Measurements from ENCODE around the gene MAG.

MAG gene

DNA sequence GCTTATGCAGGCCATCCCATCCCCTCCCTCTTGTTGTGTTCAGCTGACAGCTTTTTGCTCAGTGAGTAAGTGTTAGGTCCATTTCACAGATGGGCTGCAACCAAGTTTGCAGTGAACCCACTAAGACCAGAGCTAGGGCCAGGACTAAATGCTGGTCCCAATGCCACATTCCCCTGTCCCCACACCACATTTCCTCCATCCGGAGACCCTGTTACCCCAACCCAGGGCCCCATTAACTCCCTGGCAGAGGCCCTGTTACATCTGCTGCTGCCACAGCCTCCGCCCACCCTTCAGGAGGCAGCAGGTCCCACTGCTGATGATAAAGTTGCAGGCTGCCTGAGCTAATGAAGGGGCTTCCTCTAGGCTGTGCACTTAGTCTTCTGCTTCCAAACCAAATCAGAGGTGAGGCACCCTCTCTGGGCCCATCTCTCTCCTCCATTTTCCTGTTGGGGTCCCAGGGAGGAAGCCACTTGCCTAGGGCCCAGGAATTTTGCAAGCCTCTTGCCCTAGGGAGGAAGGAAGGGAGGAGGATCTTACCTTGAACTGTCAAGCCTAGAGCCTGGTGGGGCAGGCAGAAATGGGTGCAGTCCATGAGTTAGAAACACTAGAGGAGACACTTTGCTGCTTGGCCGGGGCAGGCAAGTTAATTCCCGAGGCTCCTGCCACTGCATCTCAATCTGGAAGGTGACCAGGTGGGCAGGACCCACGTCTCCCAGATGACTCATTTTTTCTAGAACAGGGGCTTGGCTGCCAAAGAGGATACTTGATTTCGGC is 26.6 kb upstream of the MAG start:
- DNase-seq (ENCODE audit: low spot score) = no peak

DNA sequence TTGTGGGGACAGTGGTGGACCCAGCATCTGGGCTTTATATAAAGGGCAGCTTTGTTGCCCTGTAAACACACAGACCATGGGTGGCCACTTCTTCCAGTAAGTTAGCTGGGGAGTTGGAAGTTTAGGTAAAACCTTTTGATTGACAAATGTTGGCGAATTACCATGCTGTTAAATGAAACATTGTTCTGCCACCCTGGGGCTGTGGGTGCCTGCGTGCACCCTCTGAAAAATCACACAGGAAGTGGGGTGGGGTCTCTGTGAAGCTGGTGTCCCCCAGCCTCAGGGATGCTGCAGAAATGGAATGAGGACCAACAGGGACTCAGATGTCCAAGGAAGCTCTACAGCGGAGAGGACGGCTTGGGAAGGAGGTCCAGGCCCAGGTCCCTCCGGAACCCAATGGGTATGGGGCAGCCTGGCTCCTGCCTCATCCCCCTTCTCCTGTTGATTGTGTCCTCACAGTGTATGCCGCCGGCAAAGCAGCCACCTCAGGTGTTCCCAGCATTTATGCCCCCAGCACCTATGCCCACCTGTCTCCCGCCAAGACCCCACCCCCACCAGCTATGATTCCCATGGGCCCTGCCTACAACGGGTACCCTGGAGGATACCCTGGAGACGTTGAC is 26.0 kb upstream of the MAG start:
- DNase-seq (ENCODE audit: low spot score) = no peak

DNA sequence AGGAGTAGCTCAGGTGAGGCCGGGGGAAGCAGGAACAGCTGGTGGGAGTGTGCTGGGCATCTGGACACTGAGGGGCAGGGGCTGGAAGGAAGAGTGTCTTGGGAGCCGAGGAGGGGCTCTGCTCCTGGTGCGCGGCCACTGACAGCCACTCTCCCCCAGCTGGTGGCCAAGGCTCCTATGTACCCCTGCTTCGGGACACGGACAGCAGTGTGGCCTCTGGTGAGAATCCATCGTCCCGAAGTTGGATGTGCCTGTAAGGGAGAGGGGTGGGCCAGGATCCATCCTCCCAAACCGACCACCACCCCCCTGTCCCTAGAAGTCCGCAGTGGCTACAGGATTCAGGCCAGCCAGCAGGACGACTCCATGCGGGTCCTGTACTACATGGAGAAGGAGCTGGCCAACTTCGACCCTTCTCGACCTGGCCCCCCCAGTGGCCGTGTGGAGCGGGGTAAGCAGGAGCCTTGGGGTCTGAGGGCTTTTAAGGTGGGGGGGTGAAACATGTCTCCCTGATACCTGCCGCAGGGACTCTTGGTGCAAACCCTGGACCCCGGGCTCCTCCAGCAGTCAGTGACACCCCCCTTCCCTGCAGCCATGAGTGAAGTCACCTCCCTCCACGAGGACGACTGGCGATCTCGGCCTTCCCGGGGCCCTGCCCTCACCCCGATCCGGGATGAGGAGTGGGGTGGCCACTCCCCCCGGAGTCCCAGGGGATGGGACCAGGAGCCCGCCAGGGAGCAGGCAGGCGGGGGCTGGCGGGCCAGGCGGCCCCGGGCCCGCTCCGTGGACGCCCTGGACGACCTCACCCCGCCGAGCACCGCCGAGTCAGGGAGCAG is 25.2 kb upstream of the MAG start:
- DNase-seq (ENCODE audit: low spot score) = no peak

DNA sequence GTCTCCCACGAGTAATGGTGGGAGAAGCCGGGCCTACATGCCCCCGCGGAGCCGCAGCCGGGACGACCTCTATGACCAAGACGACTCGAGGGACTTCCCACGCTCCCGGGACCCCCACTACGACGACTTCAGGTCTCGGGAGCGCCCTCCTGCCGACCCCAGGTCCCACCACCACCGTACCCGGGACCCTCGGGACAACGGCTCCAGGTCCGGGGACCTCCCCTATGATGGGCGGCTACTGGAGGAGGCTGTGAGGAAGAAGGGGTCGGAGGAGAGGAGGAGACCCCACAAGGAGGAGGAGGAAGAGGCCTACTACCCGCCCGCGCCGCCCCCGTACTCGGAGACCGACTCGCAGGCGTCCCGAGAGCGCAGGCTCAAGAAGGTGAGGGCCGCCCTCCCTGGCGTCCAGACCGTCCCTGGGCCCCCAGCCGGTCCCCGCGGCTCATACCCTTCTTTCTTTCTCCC is 24.6 kb upstream of the MAG start:
- peak; percentile 34 for DNase-seq (ENCODE audit: low spot score)

DNA sequence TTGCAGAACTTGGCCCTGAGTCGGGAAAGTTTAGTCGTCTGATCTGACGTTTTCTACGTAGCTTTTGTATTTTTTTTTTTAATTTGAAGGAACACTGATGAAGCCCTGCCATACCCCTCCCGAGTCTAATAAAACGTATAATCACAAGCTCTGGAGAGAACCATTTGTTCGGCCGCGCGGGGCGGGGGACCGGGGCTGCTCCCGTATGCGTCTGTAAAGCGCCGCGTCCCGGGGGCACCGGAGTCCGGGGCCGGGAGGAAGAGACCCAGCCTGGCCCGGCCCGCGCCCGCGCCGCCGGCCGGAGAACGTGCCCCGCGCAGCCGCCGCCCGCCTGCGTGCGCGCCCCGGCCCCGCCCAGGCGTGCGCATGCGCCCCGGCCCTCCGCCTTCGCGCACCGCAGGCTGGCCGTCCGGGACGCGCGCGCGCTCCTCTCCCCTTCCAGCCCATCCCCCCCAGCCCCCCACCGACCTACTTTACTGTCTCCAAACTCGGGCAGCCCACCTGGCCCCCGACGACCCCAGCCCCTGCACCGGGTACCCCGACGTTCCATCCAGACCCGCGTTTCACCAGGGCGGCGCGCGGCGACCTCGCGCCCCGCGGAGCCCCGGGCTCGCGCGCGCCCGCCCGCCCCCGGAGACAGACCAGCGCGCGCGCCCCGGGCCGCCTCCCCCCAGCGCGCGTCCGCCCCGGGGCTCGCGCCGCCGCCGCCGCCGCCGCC is 24.0 kb upstream of the MAG start:
- peak; percentile 43 for DNase-seq (ENCODE audit: low spot score)

DNA sequence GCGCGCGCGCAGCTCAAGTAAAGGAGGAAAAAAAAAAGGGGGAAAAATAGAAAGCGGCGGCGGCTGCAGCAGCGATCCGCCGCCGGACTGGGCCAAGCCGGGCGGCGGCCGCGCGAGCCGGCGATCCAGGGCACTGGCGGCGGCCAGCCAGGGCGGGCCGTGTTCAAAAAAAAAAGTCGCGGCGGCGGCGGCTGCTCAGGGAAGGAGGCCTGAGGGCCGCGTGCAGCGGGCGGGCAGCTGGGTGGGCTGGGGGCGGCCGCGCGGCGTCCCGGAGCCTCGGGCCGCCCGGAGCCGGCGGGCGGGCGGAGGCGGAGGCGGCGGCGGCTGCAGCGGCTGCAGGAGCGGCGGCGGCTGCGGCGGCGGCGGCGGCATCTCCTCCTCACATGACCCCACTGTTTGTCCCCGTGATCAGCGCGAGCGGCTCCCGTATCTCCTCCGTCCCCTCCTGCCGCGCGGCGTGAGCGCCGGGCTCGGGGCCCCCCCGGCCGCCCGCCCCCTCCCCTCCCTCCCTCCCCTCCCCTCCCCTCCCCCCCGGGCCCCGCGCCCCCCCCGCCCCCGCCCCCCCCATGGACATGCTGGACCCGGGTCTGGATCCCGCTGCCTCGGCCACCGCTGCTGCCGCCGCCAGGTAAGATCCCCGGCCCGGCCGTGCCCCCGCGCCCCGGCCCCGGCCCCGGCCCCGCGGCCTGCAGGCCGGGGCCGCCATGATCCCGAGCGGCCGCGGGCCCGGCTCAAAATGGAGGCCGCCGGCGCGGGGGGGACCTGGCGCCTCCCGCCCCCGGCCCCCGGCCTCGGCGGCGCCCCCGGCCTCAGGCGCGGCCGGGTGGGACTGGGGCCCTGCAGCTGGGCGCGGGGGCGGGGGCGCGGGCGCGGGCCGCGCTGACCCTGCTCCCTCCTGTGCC is 23.2 kb upstream of the MAG start, which contains the start of gene USF2:
USF2 (plus strand) TSS at position 427 of the 902 bp plus-strand sequence; CDS start at position 567, 140 bp downstream.
- DNase-seq (ENCODE audit: low spot score) = peak; percentile 37

DNA sequence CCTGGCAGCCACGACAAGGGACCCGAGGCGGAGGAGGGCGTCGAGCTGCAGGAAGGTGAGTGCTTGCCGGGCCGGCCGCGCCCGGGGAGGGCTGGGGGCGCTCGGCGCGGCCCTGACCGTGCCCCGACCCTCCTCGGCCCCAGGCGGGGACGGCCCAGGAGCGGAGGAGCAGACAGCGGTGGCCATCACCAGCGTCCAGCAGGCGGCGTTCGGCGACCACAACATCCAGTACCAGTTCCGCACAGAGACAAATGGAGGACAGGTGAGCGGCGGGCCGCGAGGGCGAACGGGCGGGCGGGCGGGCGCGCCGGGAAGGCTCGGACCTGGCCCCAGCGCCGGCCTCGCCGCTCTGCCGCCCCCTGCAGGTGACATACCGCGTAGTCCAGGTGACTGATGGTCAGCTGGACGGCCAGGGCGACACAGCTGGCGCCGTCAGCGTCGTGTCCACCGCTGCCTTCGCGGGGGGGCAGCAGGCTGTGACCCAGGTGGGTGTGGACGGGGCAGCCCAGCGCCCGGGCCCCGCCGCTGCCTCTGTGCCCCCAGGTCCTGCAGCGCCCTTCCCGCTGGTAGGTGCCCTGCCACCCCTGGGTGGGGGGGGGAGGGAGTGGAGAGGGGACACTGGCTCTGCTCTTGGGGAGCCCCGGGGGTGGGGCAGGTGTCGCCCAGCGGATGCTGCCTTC is 22.4 kb upstream of the MAG start:
- peak; percentile 79 for DNase-seq (ENCODE audit: low spot score)

DNA sequence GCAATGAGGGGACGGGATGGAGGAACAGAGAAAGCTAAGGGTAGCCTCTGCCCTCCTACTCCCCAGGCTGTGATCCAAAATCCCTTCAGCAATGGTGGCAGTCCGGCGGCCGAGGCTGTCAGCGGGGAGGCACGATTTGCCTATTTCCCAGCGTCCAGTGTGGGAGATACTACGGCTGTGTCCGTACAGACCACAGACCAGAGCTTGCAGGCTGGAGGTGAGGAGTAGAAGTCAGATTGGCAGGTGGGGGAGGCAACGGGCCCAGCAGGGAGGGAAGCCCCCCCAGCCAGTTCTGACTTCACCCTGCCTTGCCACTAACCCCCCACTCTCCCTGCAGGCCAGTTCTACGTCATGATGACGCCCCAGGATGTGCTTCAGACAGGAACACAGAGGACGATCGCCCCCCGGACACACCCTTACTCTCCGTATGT is 21.6 kb upstream of the MAG start:
- no peak for DNase-seq (ENCODE audit: low spot score)

DNA sequence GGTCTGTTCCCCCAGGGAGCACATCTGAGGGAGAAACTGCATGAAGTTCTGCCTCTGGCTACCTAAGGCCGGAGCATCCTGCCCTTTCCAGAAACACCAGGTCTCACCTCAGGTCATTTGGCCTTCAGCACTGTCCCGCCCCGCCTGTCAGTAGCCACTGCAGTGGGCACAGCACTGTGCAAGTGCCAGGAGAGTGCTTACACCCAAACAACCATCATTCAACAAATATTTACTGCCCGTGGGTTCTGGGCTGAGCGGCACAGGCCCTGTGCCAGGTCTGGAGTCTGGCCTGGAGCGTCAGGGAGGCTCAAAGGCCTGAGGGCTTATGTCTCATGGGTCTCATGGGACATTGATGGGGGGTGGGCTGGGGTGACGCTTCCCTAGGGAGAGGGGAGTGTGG is 20.4 kb upstream of the MAG start:
- DNase-seq (ENCODE audit: low spot score) = no peak

DNA sequence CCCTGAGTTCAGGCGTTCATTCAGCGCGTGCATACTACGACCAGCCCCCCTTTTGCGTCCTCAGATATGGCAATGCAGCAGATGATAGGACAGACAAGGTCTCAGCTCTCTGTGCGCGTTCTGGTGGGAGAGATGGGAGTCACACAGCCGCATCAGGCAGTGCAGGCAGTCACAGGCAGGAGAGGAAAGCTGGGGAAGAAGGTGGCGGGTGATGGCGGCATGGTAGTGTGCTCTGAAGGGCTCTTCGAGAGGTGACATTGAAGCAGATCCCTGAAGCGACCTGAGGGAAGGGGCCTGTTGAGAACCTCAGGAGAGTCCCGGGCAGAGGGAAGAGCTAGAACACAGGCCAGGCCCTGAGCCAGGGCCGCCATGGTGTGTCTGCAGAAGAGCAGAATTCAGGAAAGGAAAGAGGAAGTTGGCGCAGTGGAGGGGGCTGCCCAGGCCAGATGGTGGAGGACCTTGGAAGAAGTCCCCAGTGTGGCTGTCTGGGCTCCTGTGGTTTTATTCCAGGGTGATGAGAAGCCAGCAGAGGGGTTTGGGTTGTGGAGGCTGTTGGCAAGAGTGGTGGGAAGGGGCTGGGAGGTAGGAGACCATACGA is 19.7 kb upstream of the MAG start:
- no peak for DNase-seq (ENCODE audit: low spot score)

DNA sequence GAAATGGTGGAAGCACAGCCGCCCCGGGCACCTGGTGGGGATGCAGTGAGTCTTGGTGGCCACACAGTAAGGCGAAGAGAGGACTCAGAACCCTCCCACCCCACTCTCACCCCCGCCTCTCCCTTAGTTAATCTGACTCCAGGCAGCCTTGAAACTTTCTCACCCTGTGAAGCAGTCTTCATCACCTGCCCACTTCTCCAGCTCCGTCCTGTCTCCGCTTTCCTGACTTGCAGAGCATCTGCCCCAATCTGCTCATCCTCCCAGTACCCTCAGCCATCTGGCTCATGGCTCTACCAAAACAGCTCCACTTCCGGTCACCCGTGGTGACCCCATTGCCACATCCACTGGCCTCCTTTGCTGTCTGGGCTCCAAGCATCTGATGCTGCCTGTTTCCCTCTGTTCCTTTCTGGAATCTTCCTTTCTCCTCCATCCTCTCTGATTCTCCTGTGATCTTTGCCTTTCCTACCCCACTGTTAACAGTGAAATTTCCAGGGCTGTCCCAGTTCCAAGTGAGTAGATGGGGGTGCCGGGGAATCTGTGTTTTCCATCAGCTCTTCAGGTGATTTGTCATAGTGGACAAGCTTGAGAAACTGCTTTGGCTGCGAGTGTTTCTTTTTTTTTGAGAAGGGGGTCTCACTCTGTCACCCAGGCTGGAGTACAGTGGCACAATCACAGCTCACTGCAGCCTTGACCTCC is 18.9 kb upstream of the MAG start:
- no peak for DNase-seq (ENCODE audit: low spot score)

DNA sequence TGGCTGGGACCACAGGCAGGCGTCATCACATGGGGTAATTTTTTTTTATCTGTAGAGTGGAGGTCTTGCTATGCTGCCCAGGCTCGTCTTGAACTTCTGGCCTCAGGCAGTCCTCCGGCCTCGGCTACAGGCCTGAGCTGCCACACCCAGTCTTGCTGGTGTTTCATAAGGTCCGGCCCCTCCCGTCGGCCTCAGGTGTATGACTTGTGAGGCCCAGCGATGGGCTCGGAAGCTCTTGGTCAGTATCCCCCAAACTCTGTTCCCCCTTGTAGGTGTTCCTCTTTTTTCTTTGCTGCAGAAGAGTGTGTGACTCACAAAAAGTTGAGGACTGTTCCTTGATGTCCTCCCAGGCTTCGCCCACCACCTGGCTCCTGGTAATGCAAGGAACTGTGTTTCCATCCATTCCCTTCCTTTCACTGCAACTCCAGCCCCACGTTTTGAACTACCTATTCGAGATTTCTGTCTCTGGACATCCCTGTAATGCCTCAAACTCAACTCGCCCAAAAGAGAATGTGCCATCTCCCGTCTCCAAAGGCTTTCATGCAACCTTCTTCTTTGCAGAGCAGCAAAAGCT is 18.2 kb upstream of the MAG start:
- DNase-seq (ENCODE audit: low spot score) = no peak

DNA sequence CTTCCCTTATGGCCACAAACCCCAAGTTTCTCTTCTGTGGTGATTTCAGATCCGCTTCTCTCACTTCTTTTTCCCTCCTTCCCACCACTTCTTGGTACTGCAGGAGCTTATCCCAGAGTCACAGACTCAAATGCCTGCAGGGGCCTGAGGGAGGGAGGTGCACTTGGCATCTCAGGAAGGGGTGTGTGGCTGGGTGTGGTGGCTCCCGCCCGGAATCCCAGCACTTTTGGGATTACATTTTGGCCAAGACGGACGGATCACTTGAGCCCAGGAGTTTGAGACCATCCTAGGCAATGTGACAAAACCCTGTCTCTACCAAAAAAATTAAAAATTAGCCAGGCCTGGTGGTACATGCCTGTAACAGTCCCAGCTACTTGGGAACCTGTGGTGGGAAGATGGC is 17.6 kb upstream of the MAG start:
- no peak for DNase-seq (ENCODE audit: low spot score)

DNA sequence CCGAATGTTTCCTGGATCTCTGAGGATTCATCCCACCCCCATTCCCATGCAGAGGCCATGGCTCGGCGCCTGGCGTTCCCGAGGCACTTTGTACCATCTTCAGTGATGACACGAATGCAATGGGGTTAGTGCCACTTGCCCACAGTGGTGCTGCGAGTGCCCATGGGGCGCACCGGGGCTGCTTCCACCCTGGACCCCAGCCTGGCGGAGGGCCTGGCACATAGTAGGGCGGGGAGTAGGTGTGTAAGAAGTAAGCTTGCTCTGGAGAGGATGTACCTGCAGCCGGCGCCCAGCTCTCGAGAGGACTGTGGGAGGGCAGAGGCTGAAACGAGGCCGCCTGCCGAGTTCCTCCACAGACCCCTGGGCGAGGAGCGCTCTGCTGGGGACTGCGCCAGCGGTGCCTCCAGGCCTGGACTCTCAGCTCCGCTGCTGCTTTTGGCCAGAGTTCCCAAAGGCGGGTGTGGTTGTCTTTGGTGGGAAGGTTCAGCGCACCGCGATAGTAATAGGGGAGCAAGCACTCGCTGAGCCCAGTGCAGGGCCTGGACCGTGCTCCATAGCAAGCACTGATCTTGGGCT is 15.2 kb upstream of the MAG start:
- DNase-seq (ENCODE audit: low spot score) = no peak

DNA sequence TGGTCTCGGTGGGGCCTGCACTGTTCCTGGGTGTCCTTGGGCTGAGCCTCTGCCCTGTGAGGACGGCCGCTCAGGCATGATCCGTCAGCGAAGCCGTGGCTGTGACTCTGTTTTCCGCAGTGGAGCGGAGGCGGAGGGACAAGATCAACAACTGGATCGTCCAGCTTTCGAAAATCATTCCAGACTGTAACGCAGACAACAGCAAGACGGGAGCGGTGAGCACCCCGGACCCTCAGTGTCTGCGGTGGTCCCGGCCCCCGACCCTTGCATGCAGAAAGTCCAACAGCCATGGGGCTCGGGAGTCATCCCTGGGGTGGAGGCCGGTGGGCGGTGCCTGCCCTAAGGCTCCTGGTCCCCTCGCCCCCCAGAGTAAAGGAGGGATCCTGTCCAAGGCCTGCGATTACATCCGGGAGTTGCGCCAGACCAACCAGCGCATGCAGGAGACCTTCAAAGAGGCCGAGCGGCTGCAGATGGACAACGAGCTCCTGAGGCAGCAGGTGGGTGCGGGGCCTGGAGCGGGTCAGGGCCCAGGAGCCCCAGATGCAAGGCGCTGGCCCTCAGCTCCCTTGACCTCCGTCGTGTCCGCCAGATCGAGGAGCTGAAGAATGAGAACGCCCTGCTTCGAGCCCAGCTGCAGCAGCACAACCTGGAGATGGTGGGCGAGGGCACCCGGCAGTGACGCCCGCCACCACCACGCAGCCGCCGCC is 13.2 kb upstream of the MAG start:
- DNase-seq (ENCODE audit: low spot score) = no peak

DNA sequence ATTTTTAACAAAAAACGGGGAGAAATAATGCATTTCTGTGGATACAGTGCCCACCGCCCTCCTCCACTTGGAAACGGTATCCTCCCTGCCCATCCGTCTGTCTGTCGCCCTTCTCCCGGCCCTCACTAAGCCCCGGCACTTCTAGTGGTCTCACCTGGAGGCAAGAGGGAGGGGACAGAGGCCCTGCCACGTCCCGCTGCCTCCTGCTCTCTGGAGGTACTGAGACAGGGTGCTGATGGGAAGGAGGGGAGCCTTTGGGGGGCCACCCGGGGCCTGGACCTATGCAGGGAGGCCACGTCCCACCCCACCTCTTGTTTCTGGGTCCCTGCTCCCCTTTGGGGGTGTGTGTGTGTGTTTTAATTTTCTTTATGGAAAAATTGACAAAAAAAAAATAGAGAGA is 12.6 kb upstream of the MAG start:
- no peak for DNase-seq (ENCODE audit: low spot score)

DNA sequence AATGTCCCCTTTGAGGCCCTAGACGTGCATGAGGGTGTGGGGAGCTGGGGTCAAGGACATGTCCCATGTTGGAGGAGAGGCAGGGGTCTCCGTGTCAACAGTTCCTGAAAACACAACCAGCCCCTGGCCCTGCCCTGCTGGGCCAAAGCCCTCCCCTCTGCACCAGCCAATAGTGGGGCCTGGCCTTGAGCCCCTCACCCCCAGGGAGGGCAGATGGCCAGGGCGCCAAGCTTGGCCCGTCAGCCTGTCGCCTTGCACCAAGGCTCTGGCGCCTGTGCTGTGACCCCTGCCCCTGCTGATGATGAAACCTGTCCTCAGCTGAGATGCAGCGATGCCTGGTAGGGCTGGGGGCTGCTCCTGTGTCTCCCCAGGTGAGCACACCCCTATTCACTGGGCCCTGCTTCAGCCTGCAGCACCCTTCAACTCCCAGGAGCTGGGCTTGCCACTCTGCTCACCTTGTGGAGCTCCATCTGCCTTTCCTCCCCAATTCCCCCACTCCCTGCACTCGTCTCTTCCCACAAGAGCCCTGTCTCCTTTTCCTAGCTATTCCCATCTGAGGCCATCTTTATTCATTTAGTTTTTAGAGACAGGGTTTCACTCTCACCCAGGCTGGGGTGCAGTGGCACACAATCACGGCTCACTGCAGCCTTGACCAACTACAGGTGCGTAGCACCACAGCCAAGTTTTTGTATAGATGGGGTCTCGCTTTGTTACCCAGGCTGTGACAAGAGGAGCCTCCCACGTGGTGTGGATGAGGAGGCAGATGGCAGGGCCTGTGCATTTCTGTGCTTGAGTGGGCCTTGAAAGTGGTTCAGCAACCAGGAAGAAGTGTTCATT is 11.8 kb upstream of the MAG start:
- no peak for DNase-seq (ENCODE audit: low spot score)

Data from SK-N-DZ (cell line).